Activated CD4-positive, alpha-beta memory T cell treated with anti-CD3 and anti-CD28 coated beads for 36 hours (primary cell): ENCODE data around the gene TNK2. TPM values are rescaled to one million over a fixed set of nuclear protein-coding genes. Genes with fewer than 3 reads are reported as not detected.
"Not testable (repeated sequence)": the region's sequence is repeated elsewhere in the genome, so short reads cannot be mapped to it uniquely, and the experiment has no call there.

Experiments used
- CTCF ChIA-PET: fragments of 350-600 bp; sonication (Branson Sonifier 250); formaldehyde crosslinking; loops from one replicate; lab custom pipeline; 2021; ENCODE audit warnings: antibody characterized with exemption, inconsistent platforms; lab: Charles Lee
- POLR2A ChIA-PET: fragments of 350-600 bp; sonication (Branson Sonifier 250); formaldehyde crosslinking; loops from one replicate; lab custom pipeline; 2021; ENCODE audit warnings: antibody characterized with exemption; lab: Charles Lee
- DNase-seq: peaks from one replicate; pipeline ENCODE4 v3.0.0-alpha.2; 2020
- H3K27ac Mint-ChIP-seq: one replicate; pipeline ENCODE4 v1.8.0; 2021; ENCODE audit warnings: mixed read lengths
- H3K27me3 Mint-ChIP-seq: one replicate; pipeline ENCODE4 v1.8.0; 2021; ENCODE audit warnings: mixed read lengths
- H3K36me3 Mint-ChIP-seq: one replicate; pipeline ENCODE4 v1.8.0; 2021; ENCODE audit warnings: mixed read lengths
- H3K4me1 Mint-ChIP-seq: one replicate; pipeline ENCODE4 v1.8.0; 2021; ENCODE audit warnings: low read depth, mixed read lengths
- H3K4me3 Mint-ChIP-seq: one replicate; pipeline ENCODE4 v1.8.0; 2021; ENCODE audit warnings: mild to moderate bottlenecking, mixed read lengths
- H3K9me3 Mint-ChIP-seq: one replicate; pipeline ENCODE4 v1.8.0; 2021; ENCODE audit warnings: mixed read lengths
- intact Hi-C: fragments of 100-400 bp; cut with micrococcal nuclease; formaldehyde crosslinking; loops from one replicate; pipeline ENCODE4 v1.15.1; 2023
- total RNA-seq, 2 experiments: library from RNA; stranded (reverse); gene quantifications; one replicate each; pipeline ENCODE4 v1.2.3, GENCODE V29; 2021

Gene TNK2
- total RNA-seq, 2 experiments from 2014 or later = 59.9 to 67.1 TPM

GRCh38 chr3:195834675-195835583 is 73.4 kb downstream of the TNK2 start:
- no peak for DNase-seq
- Mint-ChIP-seq H3K27ac (no peak overlapping the region), H3K4me1 (no peaks in the 10 kb centered on the region), H3K4me3 (no peak overlapping the region), H3K9me3 (no peaks in the 10 kb centered on the region), H3K27me3 (peaks cover 2% of the 10 kb centered on the region), H3K36me3 (no peaks in the 10 kb centered on the region)
- CTCF ChIA-PET = interaction anchor here (1.5 kb wide), 1 partner anchor 16 kb away, joined by 6 read pairs; no protein-coding TSS in a partner anchor
- POLR2A ChIA-PET = interaction anchor here (1.0 kb wide), 1 partner anchor 13 kb away, joined by 3 read pairs; no protein-coding TSS in a partner anchor
- intact Hi-C loops = no loop called here

GRCh38 chr3:195829897-195830254 is 78.5 kb downstream of the TNK2 start:
- intact Hi-C loops = no loop called here
- Mint-ChIP-seq H3K36me3 (no peaks in the 10 kb centered on the region), H3K27me3 (no peaks in the 10 kb centered on the region), H3K4me1 (no peaks in the 10 kb centered on the region), H3K27ac (no peak overlapping the region), H3K4me3 (no peak overlapping the region), H3K9me3 (no peaks in the 10 kb centered on the region)
- ChIA-PET CTCF (no interaction called here), POLR2A (no interaction called here)
- no peak for DNase-seq

GRCh38 chr3:195828762-195829161 is 79.6 kb downstream of the TNK2 start:
- DNase-seq = no peak
- H3K9me3 Mint-ChIP-seq = no peaks in the 10 kb centered on the region
- no peaks in the 10 kb centered on the region for H3K36me3 Mint-ChIP-seq
- CTCF ChIA-PET = no interaction called here
- no peaks in the 10 kb centered on the region for H3K4me1 Mint-ChIP-seq
- POLR2A ChIA-PET = no interaction called here
- no peak overlapping the region for H3K27ac Mint-ChIP-seq
- H3K27me3 Mint-ChIP-seq = no peaks in the 10 kb centered on the region
- intact Hi-C loops = no loop called here
- no peak overlapping the region for H3K4me3 Mint-ChIP-seq

DNA sequence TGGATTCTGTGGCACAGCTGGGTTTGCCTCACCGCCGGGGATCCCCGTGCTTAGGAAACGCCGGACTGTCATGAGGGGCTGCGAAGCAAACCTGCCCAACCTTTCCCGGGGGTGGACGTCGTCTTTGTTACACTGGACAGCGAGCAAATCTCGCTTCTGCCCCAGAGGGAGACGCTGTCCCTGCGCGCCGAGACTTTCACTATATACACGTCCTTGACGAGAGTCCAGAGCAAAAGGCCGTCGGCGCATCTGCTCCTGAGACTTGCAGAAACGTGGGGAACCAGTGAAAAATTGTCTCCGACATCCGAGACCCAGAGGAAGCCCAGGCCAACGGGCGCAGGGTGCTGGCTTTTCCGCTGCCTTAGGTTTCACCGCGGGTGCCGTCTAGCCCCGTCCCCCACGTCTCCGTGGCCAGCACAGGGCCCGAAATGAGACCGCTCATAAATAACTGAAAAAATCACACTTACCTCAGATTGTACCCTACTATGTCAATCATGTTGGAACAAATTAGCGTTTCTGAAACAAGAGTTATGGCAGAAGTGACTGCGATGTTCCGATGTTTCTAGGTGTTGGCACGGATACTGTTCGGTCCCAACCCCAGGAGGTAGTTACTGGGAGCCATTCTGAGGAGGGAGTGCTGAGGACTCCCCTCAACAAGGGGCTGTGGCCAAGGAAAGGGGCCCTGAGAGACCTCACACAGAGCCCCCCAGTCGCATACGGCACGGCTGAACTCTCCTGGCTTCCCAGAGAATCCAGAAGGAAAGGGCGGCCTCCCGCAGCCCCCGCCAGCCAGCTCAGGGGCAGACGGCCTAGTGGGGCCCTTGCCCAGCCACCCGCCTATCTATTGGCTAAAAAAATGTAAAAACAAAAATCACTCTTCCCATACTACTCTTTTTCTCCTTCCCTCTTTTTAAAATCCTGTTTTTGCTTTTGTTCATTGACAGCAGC is 82.2 kb downstream of the TNK2 start:
- ChIA-PET CTCF (no interaction called here), POLR2A (no interaction called here)
- Mint-ChIP-seq H3K4me3 (no peak overlapping the region), H3K27ac (no peak overlapping the region), H3K4me1 (no peaks in the 10 kb centered on the region), H3K9me3 (no peaks in the 10 kb centered on the region), H3K27me3 (peaks cover 1% of the 10 kb centered on the region), H3K36me3 (no peaks in the 10 kb centered on the region)
- intact Hi-C loops = no loop called here
- DNase-seq = no peak

DNA sequence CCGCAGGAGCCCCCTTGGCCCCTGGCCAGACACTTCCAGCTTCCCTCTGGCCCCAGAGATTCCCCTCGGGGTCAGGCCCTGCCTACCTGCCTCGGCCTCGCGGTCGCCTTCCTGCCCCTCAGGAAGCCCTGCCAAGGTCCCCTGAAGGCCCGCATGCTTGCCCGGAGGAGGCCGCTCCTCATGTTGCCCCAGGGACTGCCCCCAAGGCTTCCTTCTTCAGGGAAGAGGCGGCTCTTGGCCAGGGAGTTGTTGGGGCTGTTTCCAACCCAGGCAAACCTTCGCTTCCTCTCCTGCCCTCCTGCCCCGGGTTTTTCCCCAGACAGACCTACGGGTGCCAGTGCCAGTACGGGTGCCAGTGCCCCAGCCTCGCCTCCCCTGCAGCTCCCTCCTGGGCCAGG is 83.2 kb downstream of the TNK2 start:
- no peak overlapping the region for H3K4me3 Mint-ChIP-seq
- no peaks in the 10 kb centered on the region for H3K4me1 Mint-ChIP-seq
- H3K9me3 Mint-ChIP-seq = no peaks in the 10 kb centered on the region
- peaks cover 1% of the 10 kb centered on the region for H3K27me3 Mint-ChIP-seq
- intact Hi-C loops = no loop called here
- no peak for DNase-seq
- ChIA-PET POLR2A (no interaction called here), CTCF (no interaction called here)
- no peak overlapping the region for H3K27ac Mint-ChIP-seq
- H3K36me3 Mint-ChIP-seq = no peaks in the 10 kb centered on the region

DNA sequence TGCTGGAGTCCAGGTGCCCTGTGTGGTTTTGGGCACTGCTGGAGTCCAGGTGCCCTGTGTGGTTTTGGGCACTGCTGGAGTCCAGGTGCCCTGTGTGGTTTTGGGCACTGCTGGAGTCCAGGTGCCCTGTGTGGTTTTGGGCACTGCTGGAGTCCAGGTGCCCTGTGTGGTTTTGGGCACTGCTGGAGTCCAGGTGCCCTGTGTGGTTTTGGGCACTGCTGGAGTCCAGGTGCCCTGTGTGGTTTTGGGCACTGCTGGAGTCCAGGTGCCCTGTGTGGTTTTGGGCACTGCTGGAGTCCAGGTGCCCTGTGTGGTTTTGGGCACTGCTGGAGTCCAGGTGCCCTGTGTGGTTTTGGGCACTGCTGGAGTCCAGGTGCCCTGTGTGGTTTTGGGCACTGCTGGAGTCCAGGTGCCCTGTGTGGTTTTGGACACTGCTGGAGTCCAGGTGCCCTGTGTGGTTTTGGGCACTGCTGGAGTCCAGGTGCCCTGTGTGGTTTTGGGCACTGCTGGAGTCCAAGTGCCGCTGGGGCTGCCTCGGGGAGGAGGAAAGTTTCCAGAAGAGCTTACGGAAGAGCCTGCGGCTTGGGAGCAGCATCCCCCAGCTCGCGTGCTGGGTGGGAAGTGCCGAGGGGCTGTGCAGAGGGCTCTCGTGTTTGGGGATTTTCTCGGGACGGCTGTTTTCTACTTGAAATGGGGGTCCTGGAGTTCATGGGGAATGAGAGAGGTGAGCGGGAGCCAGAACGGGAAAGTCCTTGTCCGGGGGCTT is 83.7 kb downstream of the TNK2 start:
- POLR2A ChIA-PET, H3K36me3 Mint-ChIP-seq, H3K4me1 Mint-ChIP-seq, H3K9me3 Mint-ChIP-seq, H3K27me3 Mint-ChIP-seq, DNase-seq, intact Hi-C loops, H3K4me3 Mint-ChIP-seq, CTCF ChIA-PET, H3K27ac Mint-ChIP-seq: not testable (repeated sequence)

DNA sequence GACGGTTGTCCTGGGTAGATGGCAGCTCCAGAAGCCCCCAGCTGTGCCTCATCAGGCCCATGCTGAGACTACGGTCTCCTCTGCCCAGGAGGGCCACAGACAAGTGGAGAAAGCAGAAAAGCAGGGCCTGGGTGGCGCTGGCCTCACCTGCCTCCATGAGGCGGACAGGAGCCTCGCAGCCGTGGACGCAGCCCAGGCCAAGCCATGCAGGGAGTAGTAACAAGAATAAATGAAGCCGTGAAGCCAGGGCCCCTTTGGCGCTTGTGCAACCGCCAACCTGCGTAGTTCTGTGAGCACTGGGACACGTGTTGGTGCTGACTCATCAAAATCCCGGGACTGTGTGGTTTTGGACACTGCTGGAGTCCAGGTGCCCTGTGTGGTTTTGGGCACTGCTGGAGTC is 84.4 kb downstream of the TNK2 start:
- Mint-ChIP-seq H3K4me1 (no peaks in the 10 kb centered on the region), H3K36me3 (no peaks in the 10 kb centered on the region), H3K27me3 (peaks cover 1% of the 10 kb centered on the region), H3K9me3 (no peaks in the 10 kb centered on the region), H3K27ac (no peak overlapping the region), H3K4me3 (no peak overlapping the region)
- intact Hi-C loops = no loop called here
- no peak for DNase-seq
- ChIA-PET POLR2A (no interaction called here), CTCF (no interaction called here)

- no peak for DNase-seq
- Mint-ChIP-seq H3K27ac (no peak overlapping the region), H3K27me3 (peaks cover 1% of the 10 kb centered on the region), H3K9me3 (no peaks in the 10 kb centered on the region), H3K4me1 (no peaks in the 10 kb centered on the region), H3K36me3 (no peaks in the 10 kb centered on the region), H3K4me3 (no peak overlapping the region)
- intact Hi-C loops = no loop called here
- ChIA-PET POLR2A (no interaction called here), CTCF (no interaction called here)
Measured at GRCh38 chr3:195823280-195823679, 85.1 kb downstream of the TNK2 start.

DNA sequence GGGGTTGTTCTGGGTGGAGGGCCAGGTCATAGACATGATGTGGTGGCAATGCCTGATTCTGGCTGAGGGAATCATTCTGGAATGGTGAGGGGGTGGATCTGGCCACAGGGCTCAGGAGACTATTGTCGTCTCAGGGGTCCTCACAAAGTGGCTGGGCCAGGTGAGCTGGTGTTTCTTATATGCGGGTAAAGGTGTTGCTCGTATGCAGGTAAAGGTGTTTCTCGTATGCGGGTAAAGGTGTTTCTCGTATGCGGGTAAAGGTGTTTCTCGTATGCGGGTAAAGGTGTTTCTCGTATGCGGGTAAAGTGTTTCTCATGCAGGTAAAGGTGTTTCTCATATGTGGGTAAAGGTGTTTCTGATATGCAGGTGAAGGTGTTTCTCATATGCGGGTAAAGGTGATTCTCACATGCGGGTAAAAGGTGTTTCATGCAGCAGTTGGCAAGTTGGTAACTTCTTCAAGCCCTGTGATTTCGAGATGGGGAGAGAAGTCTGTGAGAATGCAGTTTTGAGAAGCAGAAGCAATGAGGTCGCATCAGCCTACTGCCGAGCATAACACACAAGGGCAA is 86.1 kb downstream of the TNK2 start:
- H3K9me3 Mint-ChIP-seq = no peaks in the 10 kb centered on the region
- ChIA-PET POLR2A (no interaction called here), CTCF (no interaction called here)
- H3K36me3 Mint-ChIP-seq = no peaks in the 10 kb centered on the region
- no peak overlapping the region for H3K27ac Mint-ChIP-seq
- H3K4me3 Mint-ChIP-seq = no peak overlapping the region
- peaks cover 1% of the 10 kb centered on the region for H3K27me3 Mint-ChIP-seq
- DNase-seq = no peak
- no peaks in the 10 kb centered on the region for H3K4me1 Mint-ChIP-seq
- intact Hi-C loops = no loop called here

DNA sequence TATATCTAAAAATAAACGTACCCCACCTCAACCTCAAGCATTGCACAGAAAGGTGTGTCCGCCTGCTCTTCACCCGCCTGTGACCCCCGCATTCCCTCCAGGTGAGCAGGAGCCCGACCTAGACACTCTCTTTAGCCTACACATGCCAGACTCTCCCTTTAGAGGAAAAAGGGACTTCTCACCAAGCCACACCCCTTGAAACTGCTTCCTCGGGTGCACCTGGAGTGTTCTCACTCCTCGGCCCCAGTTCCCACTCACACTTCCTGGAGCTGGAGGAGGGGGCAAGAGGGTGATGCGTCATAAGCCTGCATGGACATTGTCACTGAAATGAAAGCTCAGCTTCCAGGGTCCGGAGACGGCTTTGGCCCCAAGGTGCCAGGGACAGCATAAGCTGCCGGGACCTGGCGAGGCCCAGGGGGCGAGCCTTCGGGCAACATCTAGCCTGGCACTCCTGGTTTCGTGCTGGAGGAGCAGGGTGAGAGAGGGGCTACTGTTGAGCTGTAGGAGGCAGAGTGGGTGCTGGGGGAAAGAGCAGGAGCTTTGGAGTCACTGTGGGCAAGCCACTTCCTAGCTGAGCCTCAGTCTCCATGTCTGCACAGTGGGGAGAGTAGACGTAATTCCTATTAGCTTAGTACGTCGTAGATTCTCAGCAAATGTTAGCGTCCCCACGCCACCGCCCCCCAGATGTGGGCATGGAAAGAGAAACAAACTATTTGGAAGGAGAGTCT is 86.8 kb downstream of the TNK2 start:
- H3K4me3 Mint-ChIP-seq = no peak overlapping the region
- CTCF ChIA-PET = no interaction called here
- POLR2A ChIA-PET = interaction anchor here (0.9 kb wide), 1 partner anchor 13 kb away, joined by 3 read pairs; no protein-coding TSS in a partner anchor

DNA sequence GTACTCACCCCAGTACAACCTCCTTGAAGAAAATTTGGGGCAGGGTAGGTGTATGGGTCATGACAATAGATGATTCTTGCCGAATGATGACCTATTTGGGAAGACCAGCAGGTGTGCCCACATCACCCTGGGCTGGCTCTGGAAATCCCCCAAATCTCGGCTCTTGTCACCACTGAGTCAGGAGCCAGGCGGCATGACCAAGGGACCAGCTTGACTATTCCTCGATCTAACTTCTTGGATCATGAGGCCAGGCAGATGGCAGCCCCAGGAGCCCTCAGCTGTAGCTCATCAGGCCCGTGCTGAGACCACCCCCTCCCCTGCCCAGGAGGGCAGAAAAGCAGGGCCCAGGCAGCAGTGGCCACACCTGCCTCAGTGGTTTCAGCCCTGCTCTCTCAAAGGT is 87.5 kb downstream of the TNK2 start:
- Mint-ChIP-seq H3K4me1 (no peaks in the 10 kb centered on the region), H3K36me3 (no peaks in the 10 kb centered on the region), H3K27ac (no peak overlapping the region), H3K9me3 (no peaks in the 10 kb centered on the region), H3K4me3 (no peak overlapping the region), H3K27me3 (peaks cover 1% of the 10 kb centered on the region)
- DNase-seq = no peak
- ChIA-PET CTCF (no interaction called here), POLR2A (interaction anchor here (0.9 kb wide), 1 partner anchor 14 kb away, joined by 3 read pairs; no protein-coding TSS in a partner anchor)
- intact Hi-C loops = no loop called here

More for the DNA sequence above, 86.8 kb downstream of the TNK2 start:
- no peak for DNase-seq
- intact Hi-C loops = no loop called here
- Mint-ChIP-seq H3K9me3 (no peaks in the 10 kb centered on the region), H3K27me3 (peaks cover 1% of the 10 kb centered on the region), H3K36me3 (no peaks in the 10 kb centered on the region), H3K4me1 (no peaks in the 10 kb centered on the region), H3K27ac (no peak overlapping the region)
